Ishikawa (cell line): ENCODE data around the gene PPP1CA.

Source experiments
- CEBPB ChIP-seq: IDR thresholded peaks from 2 replicates; pipeline ENCODE4 v1.6.1; 2012
- CREB1 ChIP-seq: IDR thresholded peaks from 2 replicates; pipeline ENCODE4 v1.6.1; 2012; ENCODE audit warnings: low read depth
- EGR1 ChIP-seq: IDR thresholded peaks from 2 replicates; pipeline ENCODE4 v1.6.1; 2012
- EP300 ChIP-seq: IDR thresholded peaks from 2 replicates; pipeline ENCODE4 v1.6.1; 2012; ENCODE audit warnings: borderline replicate concordance
- FOXM1 ChIP-seq: IDR thresholded peaks from 2 replicates; pipeline ENCODE4 v1.6.1; 2012; ENCODE audit warnings: low read depth, borderline replicate concordance
- MAX ChIP-seq: IDR thresholded peaks from 2 replicates; pipeline ENCODE4 v1.6.1; 2012
- NFIC ChIP-seq: IDR thresholded peaks from 2 replicates; pipeline ENCODE4 v1.6.1; 2012
- RAD21 ChIP-seq: IDR thresholded peaks from 2 replicates; pipeline ENCODE4 v1.6.1; 2012; ENCODE audit warnings: low read depth
- REST ChIP-seq: IDR thresholded peaks from 2 replicates; pipeline ENCODE4 v1.6.1; 2012; ENCODE audit warnings: low read depth, mild to moderate bottlenecking
- TAF1 ChIP-seq: IDR thresholded peaks from 2 replicates; pipeline ENCODE4 v1.6.1; 2012; ENCODE audit warnings: low read depth, mild to moderate bottlenecking
- TCF12 ChIP-seq: IDR thresholded peaks from 2 replicates; pipeline ENCODE4 v1.6.1; 2012; ENCODE audit warnings: low read depth
- TEAD4 ChIP-seq: IDR thresholded peaks from 2 replicates; pipeline ENCODE4 v1.6.1; 2012
- USF1 ChIP-seq: IDR thresholded peaks from 2 replicates; pipeline ENCODE4 v1.6.1; 2012
- YY1 ChIP-seq: IDR thresholded peaks from 2 replicates; pipeline ENCODE4 v1.6.1; 2012; ENCODE audit warnings: low read depth
- ZBTB7A ChIP-seq: IDR thresholded peaks from 2 replicates; pipeline ENCODE4 v1.6.1; 2012; ENCODE audit warnings: low read depth

The PPP1CA gene

GRCh38 chr11:67405196-67405567 is 3.5 kb upstream of the PPP1CA start:
- TF ChIP-seq NFIC = no peak
- TF ChIP-seq CEBPB = no peak
- no peak for TF ChIP-seq RAD21
- TF ChIP-seq EP300 = no peak

DNA sequence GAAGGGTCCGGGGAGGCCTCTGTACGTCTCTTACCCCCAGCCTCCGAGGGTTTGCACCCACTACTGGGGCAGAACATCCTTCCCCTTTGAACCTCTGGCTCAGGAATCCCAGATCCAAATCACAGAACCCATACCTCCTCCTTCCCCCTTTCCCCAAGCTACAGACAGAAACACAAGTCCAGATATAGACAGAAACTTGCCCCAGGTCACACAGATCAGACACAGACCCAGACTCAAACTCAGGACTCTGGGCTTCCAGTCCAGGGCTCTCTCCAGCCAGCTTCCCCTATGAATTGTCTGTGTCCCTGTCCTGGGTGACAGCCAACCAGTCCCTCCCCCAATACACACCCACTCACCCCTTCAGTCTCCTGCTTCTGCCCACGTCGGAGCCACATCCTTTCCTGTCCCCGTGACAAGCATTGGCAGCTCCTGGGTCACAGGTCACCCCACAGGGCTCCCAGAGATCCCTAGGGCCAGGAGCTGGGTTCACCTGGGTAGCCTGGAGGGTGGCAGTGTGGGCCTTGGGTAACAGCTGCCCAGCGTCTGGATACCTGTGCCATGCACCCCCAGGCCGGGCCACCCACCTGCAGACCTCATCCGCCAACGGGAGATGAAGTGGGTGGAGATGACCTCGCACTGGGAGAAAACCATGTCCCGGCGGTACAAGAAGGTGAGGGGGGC is 3.0 kb upstream of the PPP1CA start:
- TF ChIP-seq TCF12 = no peak
- no peak for TF ChIP-seq USF1
- no peak for TF ChIP-seq RAD21
- no peak for TF ChIP-seq FOXM1
- no peak for TF ChIP-seq CREB1
- no peak for TF ChIP-seq EGR1

- TF ChIP-seq CREB1 (no peak), ZBTB7A (peak; percentile 79; the same call in 1 of the 2 replicates), TCF12 (no peak)
These were observed 640 bp downstream of the PPP1CA start for GRCh38 chr11:67400942-67401494.

DNA sequence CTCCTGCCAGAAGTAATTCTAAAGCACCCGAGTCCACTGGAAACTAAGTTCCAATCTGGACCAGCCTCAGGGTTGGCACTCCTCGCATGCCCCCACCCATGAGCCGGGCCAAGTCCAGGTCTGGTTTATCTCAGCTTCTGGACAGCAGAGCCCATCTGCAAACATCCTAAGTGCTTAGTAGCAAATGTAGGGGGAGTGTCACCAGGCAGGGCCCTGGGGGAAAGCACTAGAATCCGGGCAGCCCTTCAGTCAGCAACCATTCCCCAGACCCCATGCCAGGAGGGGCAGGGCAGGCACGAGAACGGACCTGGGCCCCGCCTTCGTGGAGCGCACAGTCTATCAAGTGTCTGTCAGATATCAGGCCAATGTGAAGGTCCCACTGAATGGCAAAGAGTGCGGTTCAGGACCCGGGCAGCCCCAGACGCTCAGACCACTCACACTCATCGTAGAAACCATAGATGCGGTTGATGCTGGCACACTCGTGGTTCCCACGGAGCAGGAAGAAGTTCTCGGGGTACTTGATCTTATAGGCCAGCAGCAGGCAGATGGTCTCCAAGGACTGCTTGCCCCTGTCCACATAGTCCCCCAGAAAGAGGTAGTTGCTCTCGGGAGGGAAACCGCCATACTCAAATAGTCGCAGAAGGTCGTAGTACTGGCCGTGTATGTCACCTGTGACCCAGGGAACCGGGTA is 1.3 kb downstream of the PPP1CA start:
- TF ChIP-seq TAF1 = no peak
- TF ChIP-seq CEBPB = no peak
- no peak for TF ChIP-seq USF1
- no peak for TF ChIP-seq YY1
- no peak for TF ChIP-seq MAX
- no peak for TF ChIP-seq NFIC
- TF ChIP-seq TEAD4 = no peak
- TF ChIP-seq TCF12 = no peak
- TF ChIP-seq EP300 = no peak
- TF ChIP-seq RAD21 = no peak
- no peak for TF ChIP-seq REST
- TF ChIP-seq EGR1 = no peak
- no peak for TF ChIP-seq ZBTB7A
- TF ChIP-seq FOXM1 = no peak
- no peak for TF ChIP-seq CREB1

DNA sequence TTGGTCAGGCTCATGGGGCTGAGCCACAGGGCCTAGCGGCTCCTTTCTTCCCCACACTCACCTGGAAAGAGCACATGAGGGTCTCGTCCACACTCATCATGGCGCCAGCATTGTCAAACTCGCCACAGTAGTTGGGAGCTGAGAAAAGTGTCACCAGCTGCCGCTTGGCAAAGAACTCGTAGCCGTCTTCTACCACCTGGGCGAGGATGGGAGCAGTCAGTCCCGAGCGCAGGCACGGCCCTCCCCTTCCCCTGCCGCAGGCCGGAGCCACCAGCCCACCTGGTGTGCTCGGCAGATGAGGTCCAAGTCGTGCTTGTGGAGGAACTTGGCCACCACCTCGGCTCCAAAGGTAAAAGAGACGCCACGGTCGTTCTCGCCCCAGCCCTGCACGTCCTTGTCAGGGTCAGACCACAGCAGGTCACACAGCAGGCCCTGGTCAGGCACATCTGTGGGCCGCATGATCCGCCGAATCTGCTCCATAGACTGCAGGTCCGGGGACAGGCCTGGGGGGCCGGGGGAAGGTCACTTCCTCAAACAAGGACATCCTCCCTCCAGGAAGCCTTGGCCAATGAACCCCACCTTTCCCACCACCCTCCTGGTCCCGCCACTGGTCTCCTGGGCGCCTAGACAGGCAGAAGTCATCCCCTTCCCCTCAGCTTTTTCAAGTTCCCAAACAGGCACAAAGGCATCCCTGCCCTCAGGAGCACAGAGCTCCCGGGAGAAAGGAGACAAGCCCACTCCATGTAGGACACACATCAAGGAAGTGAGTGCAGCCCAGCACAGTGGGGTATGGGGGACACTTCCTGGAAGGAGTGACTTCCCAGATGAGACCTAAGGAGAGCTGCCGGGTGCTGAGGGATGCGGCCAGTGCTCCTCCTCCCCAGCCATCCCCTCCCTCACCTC is 2.7 kb downstream of the PPP1CA start:
- no peak for TF ChIP-seq FOXM1
- TF ChIP-seq TEAD4 = no peak

DNA sequence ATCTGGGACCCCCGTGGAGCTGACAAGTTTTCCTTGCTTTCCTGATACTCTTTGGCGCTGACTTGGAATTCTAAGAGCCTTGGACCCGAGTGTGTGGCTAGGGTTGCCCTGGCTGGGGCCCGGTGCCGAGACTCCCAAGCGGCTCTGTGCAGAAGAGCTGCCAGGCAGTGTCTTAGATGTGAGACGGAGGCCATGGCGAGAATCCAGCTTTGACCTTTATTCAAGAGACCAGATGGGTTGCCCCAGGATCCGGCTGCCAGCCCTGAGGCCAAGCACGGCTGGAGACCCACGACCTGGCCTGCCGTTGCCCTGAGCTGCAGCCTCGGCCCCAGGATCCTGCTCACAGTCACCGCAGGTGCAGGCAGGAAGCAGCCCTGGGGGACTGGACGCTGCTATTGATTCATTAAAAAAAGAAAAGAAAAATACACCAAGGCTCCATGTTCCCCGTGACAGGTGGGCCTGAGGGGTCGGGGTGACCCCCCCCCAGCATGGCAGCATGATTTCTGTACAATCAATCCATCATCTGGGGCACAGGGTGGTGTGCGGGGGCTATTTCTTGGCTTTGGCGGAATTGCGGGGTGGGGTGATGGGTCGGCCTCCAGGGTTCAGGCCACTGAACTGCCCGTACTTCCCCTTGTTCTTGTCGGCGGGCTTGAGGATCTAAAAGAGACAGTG is 3.5 kb downstream of the PPP1CA start:
- no peak for TF ChIP-seq RAD21
- no peak for TF ChIP-seq NFIC
- TF ChIP-seq MAX = no peak
- no peak for TF ChIP-seq TCF12
- no peak for TF ChIP-seq EP300
- TF ChIP-seq ZBTB7A = no peak
- no peak for TF ChIP-seq FOXM1
- TF ChIP-seq TAF1 = no peak
- TF ChIP-seq EGR1 = no peak
- TF ChIP-seq CEBPB = no peak
- TF ChIP-seq REST = no peak
- no peak for TF ChIP-seq CREB1
- no peak for TF ChIP-seq USF1
- TF ChIP-seq TEAD4 = no peak
- no peak for TF ChIP-seq YY1
